ENCODE results near the gene RPTOR.

DNA sequence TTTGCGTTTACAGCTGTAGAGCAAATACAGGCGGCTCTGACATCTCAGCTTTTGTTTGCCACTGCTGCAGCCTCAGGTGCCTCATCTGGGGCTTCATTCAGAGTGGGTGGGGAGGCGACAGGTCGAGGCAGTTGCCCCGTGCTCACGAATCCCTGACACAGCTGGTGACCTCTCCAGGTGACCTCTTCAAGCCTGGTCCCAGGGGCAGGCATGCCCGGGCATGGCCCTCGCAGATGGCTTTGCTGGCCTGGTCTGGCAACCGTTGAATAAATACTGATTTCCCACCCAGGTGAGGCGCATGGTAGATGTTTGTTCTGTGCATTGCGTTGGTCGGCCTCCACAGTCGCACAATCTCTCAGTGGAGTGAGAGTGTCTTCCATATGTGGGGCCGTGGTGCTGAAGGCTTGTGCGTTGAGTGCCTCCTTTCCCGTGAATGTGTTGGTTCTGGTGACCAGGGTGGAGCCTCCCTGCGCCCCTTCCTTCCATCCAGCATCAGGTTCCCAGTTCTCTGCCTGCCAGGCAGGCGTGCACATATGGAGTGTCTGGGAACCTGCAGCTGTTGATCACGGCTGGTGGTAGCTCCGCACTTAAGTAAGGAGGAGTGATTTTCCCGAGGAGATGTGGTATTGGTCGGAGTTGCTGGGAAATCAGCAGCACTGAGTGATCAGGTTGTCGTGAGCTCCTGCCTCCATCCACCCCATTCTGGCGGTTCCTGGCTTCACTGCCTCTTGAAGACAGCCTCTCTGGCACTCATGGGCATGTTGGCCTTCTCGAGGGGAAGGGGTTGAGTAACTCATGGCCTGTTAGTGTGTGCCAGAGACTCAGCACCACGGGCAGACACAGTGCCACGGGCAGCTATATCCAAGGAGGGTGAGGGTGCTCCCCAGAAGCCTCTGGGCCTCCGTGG is 149.7 kb downstream of the RPTOR start:
- TF ChIP-seq, protein P1, sequence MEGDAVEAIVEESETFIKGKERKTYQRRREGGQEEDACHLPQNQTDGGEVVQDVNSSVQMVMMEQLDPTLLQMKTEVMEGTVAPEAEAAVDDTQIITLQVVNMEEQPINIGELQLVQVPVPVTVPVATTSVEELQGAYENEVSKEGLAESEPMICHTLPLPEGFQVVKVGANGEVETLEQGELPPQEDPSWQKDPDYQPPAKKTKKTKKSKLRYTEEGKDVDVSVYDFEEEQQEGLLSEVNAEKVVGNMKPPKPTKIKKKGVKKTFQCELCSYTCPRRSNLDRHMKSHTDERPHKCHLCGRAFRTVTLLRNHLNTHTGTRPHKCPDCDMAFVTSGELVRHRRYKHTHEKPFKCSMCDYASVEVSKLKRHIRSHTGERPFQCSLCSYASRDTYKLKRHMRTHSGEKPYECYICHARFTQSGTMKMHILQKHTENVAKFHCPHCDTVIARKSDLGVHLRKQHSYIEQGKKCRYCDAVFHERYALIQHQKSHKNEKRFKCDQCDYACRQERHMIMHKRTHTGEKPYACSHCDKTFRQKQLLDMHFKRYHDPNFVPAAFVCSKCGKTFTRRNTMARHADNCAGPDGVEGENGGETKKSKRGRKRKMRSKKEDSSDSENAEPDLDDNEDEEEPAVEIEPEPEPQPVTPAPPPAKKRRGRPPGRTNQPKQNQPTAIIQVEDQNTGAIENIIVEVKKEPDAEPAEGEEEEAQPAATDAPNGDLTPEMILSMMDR (IDR thresholded peaks at IDR 0.05) = no peak
- no peak for TF ChIP-seq EP300 (IDR thresholded peaks at IDR 0.05)

Data from esophagus muscularis mucosa (tissue), 3 donors.